GM18873 (cell line): ENCODE results near the gene ADGRB3.
A peak's percentile ranks its signal among the peaks of the same experiment; 100 is the strongest.
"Not testable (repeated sequence)": the region's sequence is repeated elsewhere in the genome, so short reads cannot be mapped to it uniquely, and the experiment has no call there.

Experiments
- ATAC-seq: cut with Tn5 transposase; IDR thresholded peaks from one replicate; pipeline ENCODE4 v1.9.1; 2021; ENCODE audit warnings: mild to moderate bottlenecking, moderate library complexity, moderate number of reproducible peaks; ENCODE audit not compliant: unreplicated experiment, low FRiP score

ADGRB3 gene

DNA sequence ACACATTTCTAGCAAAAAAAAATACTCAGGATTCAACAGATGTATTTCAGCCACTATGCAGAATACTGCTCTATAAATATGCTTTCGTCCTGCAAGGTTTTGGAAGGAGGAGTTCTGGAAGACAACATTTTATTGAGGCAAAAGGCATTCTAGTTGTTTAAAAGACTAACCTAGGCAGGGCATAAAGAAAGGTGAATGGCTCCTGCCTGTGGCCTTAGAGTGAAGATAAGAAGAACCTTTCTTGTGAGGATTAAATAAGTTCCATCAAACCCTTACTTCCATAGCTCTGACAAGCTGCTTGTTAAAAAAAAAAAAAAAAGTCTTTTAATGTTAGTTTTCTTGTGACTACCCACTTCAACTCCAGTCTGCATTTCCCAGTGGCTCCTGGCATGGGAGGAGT lies 139.8 kb downstream of the ADGRB3 start:
- ATAC-seq = no peak

DNA sequence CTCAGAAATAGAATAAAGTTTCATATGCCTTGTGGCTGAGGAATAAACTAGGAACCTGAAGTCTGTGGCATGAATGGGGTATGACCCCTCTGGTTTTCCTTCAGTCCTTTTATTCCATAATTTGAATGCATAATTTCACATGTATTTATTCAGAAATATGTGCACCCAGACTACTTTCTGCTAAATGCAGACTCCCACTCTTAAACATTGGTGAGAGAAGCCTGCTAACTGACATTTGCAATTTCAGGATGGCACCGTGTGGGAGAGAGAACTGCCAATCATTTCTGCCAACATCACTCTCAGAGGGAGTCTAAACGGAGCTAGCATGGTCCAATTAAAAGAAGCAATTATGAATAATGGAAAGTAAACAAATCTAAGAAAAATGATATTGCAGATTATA lies 141.3 kb downstream of the ADGRB3 start:
- ATAC-seq = no peak

DNA sequence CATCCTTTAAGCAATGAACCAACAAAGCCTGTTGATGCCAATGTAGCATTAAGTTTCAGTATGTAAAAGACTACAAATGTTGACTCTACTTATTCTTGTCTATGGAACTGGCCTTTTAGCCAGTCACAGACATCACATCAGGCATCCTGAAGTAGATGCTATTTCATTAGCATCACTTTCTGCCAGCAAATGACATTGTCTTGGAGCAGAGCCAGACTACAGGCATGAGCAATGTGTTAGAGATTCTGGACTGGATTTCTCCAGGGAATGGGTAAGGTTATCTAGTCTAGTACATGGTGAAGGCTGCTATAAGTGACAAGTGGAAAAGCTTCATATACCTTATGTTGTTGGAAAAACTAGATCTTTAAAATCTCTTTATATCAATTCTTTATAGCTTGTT lies 142.9 kb downstream of the ADGRB3 start:
- no peak for ATAC-seq

DNA sequence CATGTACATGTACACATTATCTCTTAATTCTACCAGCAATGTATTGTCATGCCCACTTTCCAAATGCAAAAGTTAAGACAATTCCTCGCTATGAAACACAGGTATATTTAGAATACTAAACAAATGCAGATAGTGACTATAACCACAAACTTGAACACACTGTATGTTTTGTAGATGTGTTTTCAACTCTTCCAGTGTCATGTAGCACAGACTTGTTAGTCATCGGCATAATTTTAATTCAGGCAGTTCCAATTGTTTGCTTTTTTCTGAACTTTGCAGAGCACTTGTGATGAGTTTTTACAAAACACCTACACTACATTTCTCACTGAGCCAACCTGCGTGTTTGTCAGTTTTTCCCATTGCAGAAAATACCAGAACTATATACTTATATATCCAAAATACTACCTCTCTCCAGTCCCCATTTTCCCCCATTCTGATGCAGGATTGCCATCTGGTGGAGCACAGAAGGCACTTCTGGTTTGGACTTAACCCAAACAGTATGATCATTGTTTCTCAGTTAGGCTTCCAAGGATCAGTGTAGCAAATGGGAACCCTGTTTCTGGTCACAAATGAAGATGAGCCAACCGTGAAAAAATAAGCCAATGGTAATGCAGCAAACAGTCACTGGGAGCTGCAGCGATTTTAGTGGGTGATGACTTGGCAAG lies 143.4 kb downstream of the ADGRB3 start:
- ATAC-seq = no peak

- no peak for ATAC-seq
These were observed 144.3 kb downstream of the ADGRB3 start for GRCh38 chr6:68779366-68779765.

DNA sequence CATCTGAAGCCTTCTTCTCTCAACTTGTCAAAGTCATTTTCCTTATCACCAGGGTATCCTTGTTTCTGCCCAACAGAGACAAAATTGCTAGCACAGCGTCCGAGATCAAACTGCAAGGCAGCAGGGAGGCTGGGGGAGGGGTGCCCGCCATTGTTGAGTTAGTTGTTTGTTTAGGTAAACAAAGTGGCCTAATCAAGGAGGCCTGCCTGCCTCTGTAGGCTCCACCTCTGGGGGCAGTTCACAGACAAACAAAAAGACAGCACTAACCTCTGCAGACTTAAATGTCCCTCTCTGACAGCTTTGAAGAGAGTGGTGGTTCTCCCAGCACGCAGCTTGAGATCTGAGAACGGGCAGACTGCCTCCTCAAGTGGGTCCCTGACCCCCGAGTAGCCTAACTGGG lies 155.0 kb downstream of the ADGRB3 start:
- not testable (repeated sequence) for ATAC-seq

DNA sequence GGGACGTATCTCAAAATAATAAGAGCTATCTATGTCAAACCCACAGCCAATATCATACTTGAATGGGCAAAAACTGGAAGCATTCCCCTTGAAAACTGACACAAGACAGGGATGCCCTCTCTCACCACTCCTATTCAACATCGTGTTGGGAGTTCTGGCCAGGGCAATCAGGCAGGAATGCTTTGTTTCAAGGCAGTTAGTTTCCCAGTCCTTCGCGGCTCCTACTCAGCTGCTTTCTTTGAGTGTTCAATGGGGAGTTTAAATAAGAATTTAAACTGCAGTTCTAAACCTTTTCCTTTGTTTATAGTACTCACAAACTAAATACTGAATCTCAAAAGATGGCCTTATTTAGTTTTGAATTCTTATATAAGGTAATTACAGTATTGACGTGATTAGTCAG lies 179.9 kb downstream of the ADGRB3 start:
- not testable (repeated sequence) for ATAC-seq

GRCh38 chr6:68826501-68826900 lies 191.4 kb downstream of the ADGRB3 start:
- ATAC-seq = no peak

DNA sequence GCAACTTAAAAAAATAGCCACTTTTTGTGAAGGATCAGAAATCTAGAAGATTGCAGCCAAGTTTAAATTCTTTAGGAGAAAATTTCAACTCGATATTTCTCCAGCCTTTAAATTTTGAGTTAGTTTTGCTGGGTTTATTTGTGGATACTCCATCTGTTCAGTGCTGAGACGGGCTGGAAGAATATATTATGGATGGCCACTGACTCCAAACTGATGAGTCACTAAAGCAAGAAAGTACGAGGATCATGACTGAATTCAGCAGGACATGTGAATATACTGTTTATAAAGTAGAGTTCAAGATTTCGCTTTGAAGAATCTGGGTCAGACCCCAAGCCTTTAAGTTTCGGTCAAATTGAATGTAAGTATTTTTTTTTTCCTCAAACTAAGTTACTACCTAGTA lies 199.5 kb downstream of the ADGRB3 start:
- no peak for ATAC-seq

DNA sequence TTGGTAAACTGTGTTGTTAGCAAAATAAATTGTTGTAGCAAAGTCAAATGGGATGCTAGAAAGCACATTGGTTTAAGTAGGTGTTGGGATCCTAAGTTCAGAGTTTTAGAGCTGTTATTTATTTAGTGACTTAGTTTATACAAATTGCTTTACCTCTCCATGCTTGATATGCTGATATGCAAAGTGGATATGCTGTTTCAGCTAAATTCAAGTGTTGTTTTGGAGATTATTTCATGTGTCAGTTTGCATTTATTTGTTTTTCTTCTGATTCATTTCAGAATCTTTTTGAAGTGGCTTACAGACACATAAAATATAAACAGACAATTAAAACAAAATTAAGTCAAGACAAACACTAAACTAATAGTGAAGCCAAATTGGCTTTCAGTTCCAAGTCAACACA lies 203.5 kb downstream of the ADGRB3 start:
- ATAC-seq = no peak

DNA sequence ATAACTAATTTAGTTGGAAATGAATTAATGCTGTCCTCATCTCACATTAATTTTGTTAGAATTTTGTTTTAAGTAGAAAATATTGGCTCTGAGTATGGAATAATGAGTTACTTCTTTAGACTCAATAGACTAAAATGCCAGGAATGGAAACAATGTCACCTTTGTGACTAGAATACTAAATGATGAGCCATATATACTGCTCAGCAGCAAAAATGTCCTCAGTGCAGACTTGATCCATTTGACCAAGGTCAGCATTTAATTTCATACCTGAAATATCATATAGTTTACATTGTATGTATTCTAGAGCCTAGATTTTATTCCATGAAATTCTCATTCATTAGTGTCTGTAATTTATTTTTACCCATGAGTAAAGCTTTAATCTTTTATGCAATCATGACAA lies 217.7 kb downstream of the ADGRB3 start:
- ATAC-seq = no peak

- ATAC-seq = no peak
These were observed 224.2 kb downstream of the ADGRB3 start for GRCh38 chr6:68859233-68859632.

DNA sequence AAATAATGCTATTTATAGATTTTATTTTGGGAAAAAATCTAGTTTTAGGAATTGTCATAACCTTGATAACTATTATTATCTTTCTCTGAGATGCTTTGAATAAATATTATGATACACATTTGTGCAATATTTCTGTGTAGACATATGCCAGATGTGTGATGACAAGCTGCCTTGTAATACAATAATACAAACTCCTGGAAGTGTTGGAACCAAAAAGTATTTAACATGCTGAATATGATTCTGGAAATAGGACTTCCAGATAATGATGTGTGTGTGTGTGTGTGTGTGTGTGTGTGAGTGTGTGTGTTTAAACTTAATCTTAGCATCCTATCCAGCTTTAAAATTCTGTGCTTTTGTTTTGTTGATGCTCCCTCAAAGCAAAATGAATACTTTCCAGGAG lies 233.6 kb downstream of the ADGRB3 start:
- no peak for ATAC-seq

DNA sequence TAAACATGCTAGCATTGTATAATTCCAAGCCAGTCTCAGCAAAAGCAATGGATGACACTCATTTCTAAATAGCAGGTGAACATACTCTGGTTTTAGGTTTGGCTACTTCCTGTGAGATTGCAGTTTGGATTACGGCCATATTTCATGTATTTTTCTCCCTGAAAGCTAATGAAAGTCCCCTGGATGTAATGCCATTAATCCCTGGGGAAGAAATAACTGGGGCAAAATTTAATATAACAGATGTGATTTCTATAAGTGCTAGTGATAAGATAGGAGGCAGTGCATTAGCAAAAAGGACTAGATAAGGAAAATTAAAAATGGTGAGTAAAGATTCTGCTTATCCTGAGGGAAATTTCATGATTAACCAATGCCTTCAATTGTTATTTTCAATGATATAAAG lies 238.2 kb downstream of the ADGRB3 start:
- no peak for ATAC-seq

- ATAC-seq = no peak
These were observed 239.7 kb downstream of the ADGRB3 start for GRCh38 chr6:68874747-68875146.

DNA sequence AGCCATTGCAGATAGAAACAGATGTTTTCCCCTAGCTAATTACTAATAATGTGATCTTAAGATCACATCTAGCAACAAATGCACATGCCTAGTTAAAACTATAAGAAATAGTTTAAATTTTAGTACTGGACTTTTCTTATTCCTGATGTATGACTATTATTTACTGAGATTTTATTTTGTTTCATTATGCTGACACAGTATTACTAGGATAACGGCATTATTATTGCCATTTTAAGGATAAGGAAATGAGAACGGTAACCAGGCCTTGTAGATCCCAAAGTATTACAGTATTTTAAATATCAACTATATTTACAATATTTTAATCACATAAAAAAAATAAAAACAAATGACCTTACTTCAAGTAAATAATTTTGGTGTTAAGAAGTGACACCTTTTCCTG lies 240.3 kb downstream of the ADGRB3 start:
- no peak for ATAC-seq

DNA sequence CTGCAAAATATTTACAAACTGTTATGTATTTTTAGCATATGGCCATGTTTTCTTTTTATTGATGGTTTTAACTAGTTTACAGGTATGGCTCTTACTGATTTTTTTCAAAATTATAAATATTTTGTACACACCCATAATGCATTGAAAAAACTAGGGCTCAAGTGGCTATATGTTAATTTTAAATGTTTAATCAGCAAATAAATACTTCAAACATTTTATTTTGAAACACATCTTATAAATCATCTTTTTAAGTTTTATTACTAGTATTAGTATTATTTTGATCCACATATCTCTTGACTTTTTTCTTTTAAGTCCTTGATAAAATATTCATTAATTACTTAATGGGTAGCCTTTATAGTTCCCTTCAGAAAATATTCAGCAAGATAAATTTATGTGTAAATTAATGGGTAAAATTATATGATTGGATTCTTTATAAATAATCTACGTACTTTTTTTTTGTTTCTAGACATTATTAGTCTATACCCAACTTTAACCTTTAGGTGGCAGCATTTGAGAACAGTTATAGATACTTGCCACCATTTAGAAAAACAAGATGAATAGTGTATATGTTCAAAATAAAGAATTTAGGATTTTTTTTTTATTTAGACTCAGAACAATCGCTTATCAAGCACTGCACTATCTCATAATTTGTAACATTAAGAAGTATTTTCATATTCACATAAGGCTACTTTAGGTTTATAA lies 241.9 kb downstream of the ADGRB3 start:
- peak; percentile 58 for ATAC-seq

- no peak for ATAC-seq
These were observed 245.2 kb downstream of the ADGRB3 start for GRCh38 chr6:68880050-68880813.

GRCh38 chr6:68883325-68883724 lies 248.2 kb downstream of the ADGRB3 start:
- ATAC-seq = not testable (repeated sequence)

DNA sequence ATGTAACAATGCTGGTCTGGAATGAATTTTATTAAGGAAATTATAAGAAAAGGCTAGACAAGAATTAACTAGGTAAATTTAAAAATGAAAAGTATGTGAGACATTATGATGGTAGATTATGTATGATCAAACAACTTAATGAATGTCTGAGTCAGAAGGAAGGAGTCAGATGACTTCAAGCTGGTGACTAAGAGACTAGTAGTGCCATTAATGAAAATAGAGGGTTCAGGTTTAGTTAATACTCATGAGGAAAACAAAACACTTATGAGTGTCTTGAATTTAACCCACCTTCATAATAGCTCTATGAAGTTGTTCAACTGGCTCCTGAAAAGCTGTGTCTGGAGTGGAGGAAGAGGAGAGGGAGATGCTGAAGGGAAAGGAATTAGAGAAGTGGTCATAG lies 256.3 kb downstream of the ADGRB3 start:
- ATAC-seq = no peak

- no peak for ATAC-seq
These were observed 257.4 kb downstream of the ADGRB3 start for GRCh38 chr6:68892452-68892851.

- no peak for ATAC-seq
These were observed 260.8 kb downstream of the ADGRB3 start for GRCh38 chr6:68895929-68896328.
